HG02981 (cell line): Measurements from ENCODE around the gene CHIT1.

ENCODE experiments used
- ATAC-seq: cut with Tn5 transposase; IDR thresholded peaks from one replicate; pipeline ENCODE4 v1.9.1; 2021; ENCODE audit warnings: mild to moderate bottlenecking, moderate library complexity; ENCODE audit not compliant: unreplicated experiment

CHIT1 gene

DNA sequence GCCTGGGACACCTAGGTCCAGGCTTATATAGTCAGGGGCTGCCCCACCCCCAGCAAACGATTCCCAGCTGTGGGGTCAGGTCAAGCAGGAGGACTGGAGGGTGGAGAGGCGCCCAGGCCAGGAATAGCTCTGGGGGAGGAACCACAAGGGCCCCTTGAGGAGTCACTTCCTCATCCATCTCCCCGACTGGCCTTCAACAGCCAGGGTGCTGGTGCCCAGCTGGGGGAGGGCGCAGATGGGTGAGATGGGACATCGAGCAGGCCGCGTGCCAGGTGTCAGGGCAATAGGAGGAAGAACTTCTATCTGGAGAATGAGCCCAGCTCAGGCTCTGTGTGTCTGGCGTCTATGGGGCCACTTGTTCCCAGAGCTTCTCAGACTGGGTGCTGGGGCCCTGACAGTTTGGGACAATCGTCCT lies 53.6 kb downstream of the CHIT1 start:
- no peak for ATAC-seq

DNA sequence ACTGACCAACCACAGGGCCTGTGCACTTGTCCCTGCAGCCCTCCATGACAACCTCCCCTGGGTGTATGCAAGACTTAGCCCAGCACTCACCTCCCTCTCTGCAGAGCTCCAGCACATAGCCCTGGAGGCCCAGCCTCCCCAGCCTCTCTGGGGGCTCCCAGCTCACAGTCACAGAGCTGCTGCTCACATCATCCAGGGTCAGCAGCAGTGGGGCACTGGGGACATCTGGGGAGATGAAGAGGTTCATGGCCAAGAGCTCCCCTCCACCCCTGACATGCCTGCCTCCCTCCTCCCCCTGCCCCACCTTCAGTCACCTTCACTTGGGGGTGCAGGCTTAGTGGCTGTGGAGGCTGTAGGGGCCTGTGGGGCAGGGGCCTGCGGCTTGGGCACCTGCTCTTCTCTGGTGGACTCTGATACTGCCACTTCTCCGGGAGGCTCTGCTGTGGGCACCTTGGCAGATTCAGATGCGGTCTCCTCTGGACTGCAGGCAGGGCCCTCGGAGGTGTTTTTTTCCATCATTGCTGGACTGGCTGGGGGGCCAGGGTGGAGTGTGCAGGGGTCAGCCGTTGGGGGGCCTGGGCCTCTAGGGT lies 54.1 kb downstream of the CHIT1 start, which contains the start of gene MYBPH:
MYBPH (minus strand) TSS at position 590 of the 590 bp plus-strand sequence; CDS start at position 519, 71 bp downstream.
- no peak for ATAC-seq

DNA sequence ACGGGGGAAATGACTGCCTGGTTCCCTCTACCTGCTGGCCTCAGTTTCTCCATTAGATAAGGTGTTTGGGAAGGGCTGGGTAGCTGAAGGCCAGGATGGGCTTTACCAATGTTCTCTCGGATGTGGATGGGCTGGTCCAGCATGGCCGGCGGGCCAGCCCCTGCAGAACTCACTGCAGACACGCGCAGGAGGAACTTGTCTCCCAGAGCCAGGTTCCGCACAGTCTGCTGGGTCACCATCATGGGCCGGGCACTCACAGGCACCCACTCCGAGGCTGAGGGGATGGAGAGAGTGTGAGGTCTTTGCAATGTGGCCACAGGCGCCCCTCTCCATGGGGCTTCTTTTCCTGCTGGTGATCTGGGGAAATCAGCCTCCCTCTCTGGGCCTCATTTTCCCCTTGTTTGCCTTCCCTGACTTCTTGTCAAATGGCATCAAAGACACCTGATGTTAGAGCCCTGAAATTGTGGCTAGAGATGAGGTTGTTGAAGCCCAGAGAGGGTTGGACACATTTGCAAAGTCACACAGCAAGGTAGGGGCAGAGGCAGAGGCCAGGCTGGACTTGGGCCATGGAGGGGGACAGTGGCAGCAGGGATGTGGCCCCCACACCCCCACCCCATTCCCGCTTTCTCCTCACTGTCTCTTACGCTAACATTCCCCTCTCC lies 55.0 kb downstream of the CHIT1 start:
- ATAC-seq = no peak

DNA sequence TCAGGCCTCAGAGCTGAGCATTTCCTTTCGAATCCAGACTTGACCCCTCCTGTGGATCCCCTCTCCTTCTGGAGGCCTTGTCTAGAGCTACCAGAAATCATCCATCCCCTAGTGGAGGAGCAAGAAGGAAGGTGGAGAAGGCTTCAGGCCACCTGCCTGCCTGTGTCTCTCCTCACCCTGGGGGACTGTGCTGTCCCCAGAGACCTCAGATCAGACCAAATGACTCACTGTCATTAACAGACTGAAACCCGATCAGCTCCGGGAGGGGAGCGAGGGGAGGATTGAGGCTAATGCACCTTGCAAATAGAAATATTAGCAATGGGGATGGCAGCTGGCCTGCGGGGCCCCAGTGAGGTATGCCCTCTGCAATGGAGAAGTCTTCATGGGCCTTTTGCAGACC lies 55.9 kb downstream of the CHIT1 start:
- peak; percentile 87 for ATAC-seq

DNA sequence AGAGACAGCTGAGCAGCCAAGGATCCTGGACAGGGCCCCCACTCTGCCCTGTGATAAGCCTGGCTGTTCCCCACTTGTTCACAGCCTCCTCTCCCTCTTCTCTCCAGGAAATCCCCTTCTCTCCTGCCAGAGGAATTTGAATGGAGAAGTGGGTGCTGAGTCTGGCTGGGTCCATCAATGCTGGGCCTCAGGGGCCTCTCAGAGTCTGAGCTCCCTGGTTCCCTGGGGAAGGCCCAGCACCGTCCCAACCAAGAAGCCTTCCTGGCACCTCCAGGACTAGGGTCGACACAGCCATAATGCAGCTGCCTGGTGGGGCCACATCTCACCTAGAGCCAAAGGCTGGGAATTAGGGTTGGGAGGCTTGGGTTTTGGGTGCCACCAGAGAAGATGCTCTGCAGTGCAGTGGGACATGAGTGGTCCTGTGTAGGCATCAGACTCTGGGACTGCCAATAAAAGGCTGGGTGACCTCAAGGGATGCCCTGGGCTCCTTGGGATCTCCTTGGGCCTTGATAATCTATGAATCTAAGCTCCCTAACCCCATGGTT lies 56.4 kb downstream of the CHIT1 start:
- no peak for ATAC-seq

DNA sequence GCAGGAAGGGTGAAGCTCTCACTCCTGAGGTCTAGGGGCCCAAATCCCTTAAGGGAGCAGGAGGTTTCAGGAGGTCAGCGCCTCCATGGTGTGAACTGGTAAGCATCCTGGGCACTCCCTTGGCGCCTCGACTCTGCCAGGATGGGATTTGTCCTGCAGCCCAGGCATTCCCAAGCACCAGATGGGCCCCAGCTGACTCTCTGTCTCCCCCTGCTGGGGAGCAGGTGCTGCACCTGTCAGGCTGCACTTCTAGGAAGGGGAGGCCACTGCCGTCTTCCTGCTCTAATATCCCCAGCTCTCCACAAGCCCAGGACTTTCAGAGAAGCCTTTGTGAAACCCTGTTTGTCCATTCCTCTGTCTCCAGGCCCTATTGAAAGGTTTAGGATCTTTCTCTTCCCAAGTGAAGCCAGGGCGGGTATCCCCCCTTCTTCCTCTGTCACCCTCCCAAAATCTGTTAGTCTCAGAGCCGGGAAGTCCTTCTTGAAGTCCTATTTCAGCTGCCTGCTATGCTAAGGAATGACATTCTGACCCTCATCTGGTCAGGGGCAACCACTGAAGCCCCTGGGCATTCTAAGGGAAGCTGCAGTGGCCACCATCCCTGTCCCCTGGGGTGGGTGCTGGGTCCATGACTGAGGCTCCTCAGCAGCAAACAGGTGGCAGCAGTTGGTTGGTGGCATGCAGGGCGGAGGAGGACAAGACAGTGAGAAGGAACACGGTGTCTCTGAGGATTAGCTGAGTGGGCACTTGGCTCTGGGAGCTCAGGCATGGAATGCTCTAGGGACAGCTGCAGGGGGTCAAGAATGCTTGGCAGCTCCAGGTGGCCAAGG lies 57.1 kb downstream of the CHIT1 start:
- ATAC-seq = no peak

DNA sequence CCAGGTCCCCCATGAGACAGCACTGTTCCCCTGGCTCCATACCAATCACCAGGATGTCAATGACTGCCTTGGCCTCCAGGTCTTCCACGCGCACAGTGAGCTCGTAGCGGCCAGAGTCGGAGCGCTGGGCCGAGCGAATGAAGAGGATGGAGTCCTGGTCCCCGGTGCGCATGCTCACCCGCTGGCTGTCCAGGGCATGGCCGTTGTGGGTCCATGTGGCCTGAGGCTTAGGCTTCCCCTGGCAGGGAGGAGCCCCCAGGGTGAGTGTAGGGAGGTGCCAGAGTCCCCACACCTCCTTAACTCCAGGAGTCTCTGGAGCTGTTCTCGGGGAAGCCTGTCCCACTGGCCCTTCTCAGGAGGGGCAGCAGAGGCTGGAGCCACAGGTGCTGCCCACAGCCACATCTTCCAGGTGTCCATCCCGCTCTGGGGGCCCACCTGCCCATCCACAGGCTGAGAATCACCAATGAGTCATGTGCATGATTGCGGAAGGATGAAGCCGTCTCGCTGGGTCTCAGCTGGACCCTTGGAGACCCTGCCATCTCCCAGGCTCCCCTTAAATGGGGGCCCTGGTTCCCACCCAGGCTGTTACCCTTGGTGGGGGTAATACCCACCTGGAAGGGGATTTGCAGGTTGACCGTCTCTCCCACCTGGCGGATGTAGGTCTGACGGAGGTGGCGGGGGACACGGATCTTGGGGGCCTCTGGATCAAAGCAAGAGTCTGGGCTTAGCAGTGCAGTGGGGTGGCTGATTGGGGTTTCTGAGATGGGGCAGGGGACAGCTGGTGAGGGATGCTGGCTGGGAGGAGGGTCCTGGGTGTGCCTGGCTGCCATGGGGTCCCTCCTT lies 57.9 kb downstream of the CHIT1 start:
- ATAC-seq = no peak

DNA sequence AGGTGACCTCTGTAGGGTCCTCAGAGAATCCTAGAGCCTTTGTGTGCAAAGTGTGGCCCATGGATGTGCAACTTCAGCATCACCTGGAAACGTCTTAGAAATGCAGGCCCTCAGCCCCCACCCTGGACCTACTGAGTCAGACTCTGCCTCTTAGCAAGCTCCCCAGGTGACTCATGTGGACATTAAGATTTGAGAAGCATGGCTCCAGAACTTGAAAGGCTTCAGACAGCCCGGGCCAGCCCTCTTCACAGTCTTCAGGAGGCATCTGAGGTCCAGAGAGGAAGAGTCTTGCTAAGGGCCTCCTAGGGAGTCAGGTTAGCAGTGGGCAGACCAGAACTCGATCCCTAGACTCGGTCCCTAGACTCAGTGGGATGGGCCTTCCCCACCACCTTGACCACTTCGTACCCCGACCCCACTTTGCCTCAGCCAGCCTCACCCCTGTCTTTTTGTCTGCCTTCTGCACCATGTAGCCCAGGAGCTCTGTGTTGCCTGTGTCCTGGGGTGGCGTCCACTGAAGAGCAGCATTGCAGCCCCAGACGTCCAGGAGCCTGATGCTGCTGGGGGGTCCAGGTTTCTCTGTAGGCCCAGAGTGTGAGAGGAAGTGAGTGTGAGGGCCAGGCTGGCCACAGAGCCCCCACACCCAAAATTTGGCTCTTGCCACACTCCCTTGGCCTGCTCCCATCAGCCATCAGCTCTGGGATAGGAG lies 58.7 kb downstream of the CHIT1 start:
- no peak for ATAC-seq

DNA sequence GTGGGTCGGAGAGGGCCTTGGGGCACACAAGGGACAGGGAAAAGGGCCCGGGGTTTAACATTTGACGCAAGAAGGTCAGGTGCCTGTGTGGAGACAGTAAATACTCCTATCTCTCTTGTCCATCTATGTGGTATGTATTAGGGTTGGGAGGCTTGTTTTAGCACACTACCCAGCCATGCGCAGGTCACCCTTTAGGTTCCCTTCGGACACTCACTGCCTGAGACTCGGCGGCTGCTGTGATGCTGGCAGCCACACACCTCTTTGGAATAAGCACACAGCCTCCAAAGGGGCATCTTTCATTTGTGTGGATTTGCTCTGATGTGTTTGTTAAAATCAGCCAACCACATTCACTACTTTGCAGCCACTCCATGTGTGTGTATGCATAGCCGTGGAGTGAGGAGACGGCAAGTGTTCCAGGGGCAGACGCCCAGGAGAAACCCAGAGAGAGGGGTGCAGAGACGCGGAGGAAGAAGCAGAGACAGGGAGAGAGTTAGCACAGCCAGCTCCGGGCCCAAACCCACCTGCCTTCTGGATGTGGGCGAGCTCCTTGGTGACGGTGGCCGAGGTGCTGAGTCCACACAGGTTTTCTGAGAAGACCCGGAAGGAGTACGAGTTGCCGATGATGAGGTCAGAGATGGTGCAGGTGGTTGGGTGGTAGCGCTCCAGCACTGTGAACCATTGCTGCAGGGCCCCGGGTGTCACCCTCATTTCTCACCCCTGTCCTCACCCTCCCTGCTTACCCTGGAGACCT lies 59.5 kb downstream of the CHIT1 start:
- ATAC-seq = no peak

DNA sequence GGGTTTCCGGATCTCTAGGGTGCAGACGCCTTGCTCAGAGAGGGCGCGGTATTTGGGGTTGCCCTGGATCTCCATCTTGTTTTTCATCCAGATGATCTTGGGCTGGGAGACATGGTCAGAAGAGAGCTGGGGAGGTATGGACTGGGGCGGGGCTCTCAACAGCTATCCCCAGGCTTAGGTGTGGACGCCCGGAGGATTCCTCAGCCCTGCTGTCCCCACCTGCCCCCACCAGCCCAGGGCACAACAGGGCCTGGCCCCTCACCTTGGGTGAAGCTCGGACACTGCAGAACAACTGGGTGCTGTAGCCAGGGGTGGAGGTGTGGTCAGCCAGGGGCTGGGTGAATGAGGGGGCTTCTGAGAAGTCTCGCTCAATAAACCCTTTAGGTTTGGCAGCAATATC lies 60.5 kb downstream of the CHIT1 start:
- ATAC-seq = no peak

DNA sequence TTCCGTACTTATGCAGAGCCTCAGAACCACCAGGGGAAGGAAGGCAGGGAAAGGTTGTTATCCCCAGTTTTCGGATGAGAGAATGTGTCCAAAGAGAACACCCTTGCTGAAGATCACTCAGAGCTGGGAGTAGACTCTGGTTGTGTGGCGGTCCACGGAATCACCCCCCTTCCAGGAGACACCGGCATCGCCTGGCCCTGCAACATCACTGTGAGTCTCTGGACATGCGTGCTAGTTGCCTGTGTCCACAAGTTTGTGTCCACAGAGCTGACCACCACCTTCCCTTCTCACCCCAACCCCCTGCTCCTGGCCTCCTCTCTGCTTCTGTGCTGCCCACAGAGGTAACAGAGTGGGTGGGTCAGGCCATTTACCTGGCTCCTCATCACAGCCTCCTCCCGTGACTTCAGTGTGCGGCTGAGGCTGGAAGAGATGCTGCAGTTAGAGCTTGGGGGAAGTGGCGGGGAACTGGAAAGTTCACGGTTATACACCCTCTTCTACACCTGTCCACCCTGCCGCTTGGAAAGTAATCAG lies 61.2 kb downstream of the CHIT1 start:
- ATAC-seq = no peak

DNA sequence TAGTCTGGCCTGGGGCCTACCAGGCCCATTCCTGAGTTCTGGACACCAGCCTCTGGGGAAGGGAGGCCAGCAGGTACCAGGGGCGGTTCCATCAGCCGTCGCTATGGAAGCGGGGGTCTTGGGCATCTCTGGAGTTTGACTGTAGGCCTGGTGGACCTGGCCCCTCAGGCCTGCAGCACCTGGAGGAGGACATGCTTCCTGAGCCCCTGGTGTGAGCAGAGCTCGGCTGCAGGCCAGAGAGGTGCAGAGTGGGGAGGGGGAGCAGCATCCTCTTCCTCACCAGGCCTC lies 61.6 kb downstream of the CHIT1 start:
- ATAC-seq = no peak

DNA sequence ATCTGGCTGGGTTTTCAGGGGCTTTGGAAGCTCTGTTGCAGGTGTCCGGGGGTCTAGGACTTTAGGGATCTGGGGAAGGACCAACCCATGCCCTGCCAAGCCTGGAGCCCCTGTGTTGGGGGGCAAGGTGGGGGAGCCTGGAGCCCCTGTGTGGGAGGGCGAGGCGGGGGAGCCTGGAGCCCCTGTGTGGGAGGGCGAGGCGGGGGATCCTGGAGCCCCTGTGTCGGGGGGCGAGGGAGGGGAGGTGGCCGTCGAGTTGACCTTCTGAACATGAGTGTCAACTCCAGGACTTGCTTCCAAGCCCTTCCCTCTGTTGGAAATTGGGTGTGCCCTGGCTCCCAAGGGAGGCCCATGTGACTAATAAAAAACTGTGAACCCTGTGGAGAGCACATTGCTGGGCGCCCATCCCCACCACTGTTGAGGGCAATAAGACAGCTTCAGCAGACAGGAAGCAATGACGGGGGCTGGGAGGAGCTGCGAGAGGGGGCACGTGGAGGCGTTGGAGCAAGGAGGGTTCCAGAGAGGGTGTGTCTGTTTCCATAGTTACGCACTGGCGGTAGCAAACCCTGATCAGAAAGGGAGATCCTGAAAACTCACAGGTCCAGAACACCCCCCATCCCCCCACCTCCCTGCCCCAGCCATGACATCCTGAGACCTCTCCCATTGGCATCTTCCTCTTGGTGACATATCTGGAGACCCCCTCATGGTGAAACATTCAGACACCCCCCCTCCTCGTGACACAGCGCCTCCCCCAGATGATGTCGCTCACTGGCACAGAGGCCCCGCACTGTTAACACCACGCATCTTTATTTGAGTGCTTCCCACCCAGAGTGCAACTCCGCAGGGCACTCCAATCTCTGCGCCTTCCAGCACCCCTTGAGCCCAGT lies 62.2 kb downstream of the CHIT1 start:
- ATAC-seq = no peak

DNA sequence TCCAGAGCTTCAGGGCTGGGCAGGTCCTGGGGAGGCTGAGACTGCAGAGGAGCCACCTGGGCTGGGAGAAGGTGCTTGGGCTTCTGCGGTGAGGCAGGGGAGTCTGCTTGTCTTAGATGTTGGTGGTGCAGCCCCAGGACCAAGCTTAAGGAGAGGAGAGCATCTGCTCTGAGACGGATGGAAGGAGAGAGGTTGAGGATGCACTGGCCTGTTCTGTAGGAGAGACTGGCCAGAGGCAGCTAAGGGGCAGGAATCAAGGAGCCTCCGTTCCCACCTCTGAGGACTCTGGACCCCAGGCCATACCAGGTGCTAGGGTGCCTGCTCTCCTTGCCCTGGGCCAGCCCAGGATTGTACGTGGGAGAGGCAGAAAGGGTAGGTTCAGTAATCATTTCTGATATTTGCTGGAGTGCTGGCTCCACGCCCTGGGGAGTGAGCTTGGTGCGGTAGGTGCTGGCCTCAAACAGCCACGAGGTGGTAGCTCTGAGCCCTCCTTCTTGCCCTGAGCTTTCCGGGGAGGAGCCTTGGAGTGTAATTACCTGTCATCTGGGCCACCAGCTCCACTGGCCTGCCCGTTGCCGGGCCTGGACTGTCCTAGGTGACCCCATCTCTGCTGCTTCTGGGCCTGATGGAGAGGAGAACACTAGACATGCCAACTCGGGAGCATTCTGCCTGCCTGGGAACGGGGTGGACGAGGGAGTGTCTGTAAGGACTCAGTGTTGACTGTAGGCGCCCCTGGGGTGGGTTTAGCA lies 63.1 kb downstream of the CHIT1 start:
- no peak for ATAC-seq
